ENCODE measurements around the gene ABCG1.

The ABCG1 gene

DNA sequence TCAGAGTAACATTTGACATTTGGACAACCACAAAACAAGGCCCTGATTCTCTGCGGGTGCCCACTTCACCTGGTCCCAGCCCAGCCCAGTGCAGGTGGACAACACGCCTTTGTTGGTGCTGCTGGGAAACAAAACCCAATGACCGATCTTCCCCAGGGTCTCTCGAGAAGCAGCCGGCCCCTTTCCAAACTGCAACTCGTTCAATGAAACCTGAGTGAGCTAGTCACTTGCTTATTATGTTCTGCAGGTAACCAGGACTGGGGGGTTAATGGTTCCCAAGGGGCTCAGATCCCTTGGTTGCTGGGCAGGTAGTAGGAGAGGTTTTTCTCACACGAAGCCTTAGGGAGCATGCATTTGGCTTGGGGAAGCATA lies 42.9 kb downstream of the ABCG1 start:
- Histone ChIP-seq H3K27me3 (ENCODE audit: control insufficient read depth, insufficient read depth, low read length) (no peaks in the 10 kb centered on the region), H3K36me3 (ENCODE audit: control insufficient read depth, insufficient read depth, low read length) (no peaks in the 10 kb centered on the region), H2AFZ (no peak overlapping the region), H3K27ac (no peak overlapping the region), H3K4me2 (ENCODE audit: low read length) (no peak overlapping the region), H3K4me3 (ENCODE audit: low read depth, low read length) (no peak overlapping the region), H3K4me1 (peaks cover 8% of the 10 kb centered on the region), H3K9me3 (ENCODE audit: control insufficient read depth, low read length) (no peaks in the 10 kb centered on the region), H3K9ac (no peak overlapping the region), H3K79me2 (peaks cover 5% of the 10 kb centered on the region)
- no peak for TF ChIP-seq CTCF (IDR thresholded peaks at IDR 0.05)

- TF ChIP-seq CTCF (IDR thresholded peaks at IDR 0.05) = no peak
- Histone ChIP-seq H3K27me3 (ENCODE audit: control insufficient read depth, insufficient read depth, low read length) (no peaks in the 10 kb centered on the region), H3K79me2 (peaks cover 5% of the 10 kb centered on the region), H3K27ac (peak overlapping the region; percentile 77), H2AFZ (no peak overlapping the region), H3K36me3 (ENCODE audit: control insufficient read depth, insufficient read depth, low read length) (no peaks in the 10 kb centered on the region), H3K9me3 (ENCODE audit: control insufficient read depth, low read length) (no peaks in the 10 kb centered on the region), H3K9ac (no peak overlapping the region), H3K4me3 (ENCODE audit: low read depth, low read length) (no peak overlapping the region), H3K4me2 (ENCODE audit: low read length) (no peak overlapping the region), H3K4me1 (peaks cover 8% of the 10 kb centered on the region)
These were observed 43.9 kb downstream of the ABCG1 start for GRCh38 chr21:42262831-42263231.

- no peak overlapping the region for H2AFZ ChIP-seq
- TF ChIP-seq CTCF (IDR thresholded peaks at IDR 0.05) = no peak
- no peaks in the 10 kb centered on the region for H3K9me3 ChIP-seq (ENCODE audit: control insufficient read depth, low read length)
- H3K36me3 ChIP-seq (ENCODE audit: control insufficient read depth, insufficient read depth, low read length) = no peaks in the 10 kb centered on the region
- H3K27ac ChIP-seq = peak overlapping the region; percentile 77
- H3K27me3 ChIP-seq (ENCODE audit: control insufficient read depth, insufficient read depth, low read length) = no peaks in the 10 kb centered on the region
- H3K4me1 ChIP-seq = peaks cover 7% of the 10 kb centered on the region
- H3K9ac ChIP-seq = no peak overlapping the region
- no peak overlapping the region for H3K4me3 ChIP-seq (ENCODE audit: low read depth, low read length)
- no peak overlapping the region for H3K4me2 ChIP-seq (ENCODE audit: low read length)
- H3K79me2 ChIP-seq = peaks cover 5% of the 10 kb centered on the region
These were observed 44.7 kb downstream of the ABCG1 start for GRCh38 chr21:42263591-42264131.

GRCh38 chr21:42264245-42265195 lies 45.6 kb downstream of the ABCG1 start:
- no peaks in the 10 kb centered on the region for H3K9me3 ChIP-seq (ENCODE audit: control insufficient read depth, low read length)
- no peak overlapping the region for H3K4me2 ChIP-seq (ENCODE audit: low read length)
- H3K4me1 ChIP-seq = peaks cover 3% of the 10 kb centered on the region
- H3K27ac ChIP-seq = peak overlapping the region; percentile 77
- no peak overlapping the region for H3K9ac ChIP-seq
- no peak overlapping the region for H3K4me3 ChIP-seq (ENCODE audit: low read depth, low read length)
- no peak for TF ChIP-seq CTCF (IDR thresholded peaks at IDR 0.05)
- H3K36me3 ChIP-seq (ENCODE audit: control insufficient read depth, insufficient read depth, low read length) = no peaks in the 10 kb centered on the region
- no peaks in the 10 kb centered on the region for H3K27me3 ChIP-seq (ENCODE audit: control insufficient read depth, insufficient read depth, low read length)
- no peak overlapping the region for H2AFZ ChIP-seq
- peaks cover 5% of the 10 kb centered on the region for H3K79me2 ChIP-seq

Measured in parathyroid adenoma (tissue), 2 donors.